Measurements from ENCODE around the gene XYLT1.

DNA sequence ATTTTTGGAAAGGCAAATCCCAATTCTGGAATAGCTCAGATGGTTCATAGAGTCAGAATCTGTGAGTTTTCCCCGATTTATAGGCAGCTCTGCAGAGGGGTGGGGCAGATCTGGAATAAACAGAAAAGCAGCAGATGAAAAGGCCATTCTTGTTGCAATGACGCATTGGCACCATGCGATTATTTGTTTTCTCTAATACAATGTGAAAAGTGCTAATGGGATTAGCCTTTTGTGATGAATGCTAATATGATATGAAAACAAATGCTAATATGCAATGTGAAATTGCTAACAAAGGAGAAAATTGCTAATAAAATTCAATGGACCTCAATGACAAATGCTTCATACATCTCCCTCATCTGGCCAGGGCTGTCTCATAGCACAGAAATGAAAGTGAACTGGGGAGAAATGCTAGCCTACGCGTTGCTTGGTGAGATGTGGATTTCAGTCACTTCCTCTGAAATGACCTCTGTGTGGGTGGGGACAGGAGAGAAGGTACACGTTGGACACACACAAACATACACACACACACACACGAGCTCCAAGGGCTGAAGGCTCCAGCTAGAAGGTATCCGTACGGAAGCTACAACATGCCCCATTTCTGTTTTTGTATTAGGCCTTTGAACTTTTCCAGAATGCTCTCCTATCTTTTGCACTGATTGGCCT lies 394.5 kb downstream of the XYLT1 start:
- TF ChIP-seq, protein P1, sequence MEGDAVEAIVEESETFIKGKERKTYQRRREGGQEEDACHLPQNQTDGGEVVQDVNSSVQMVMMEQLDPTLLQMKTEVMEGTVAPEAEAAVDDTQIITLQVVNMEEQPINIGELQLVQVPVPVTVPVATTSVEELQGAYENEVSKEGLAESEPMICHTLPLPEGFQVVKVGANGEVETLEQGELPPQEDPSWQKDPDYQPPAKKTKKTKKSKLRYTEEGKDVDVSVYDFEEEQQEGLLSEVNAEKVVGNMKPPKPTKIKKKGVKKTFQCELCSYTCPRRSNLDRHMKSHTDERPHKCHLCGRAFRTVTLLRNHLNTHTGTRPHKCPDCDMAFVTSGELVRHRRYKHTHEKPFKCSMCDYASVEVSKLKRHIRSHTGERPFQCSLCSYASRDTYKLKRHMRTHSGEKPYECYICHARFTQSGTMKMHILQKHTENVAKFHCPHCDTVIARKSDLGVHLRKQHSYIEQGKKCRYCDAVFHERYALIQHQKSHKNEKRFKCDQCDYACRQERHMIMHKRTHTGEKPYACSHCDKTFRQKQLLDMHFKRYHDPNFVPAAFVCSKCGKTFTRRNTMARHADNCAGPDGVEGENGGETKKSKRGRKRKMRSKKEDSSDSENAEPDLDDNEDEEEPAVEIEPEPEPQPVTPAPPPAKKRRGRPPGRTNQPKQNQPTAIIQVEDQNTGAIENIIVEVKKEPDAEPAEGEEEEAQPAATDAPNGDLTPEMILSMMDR (IDR thresholded peaks at IDR 0.05; ENCODE audit: poor library complexity, severe bottlenecking), result no peak
- TF ChIP-seq SMC3 (conservative IDR thresholded peaks at IDR 0.05; ENCODE audit: poor library complexity), result no peak
- no peak for TF ChIP-seq POLR2AphosphoS5 (IDR thresholded peaks at IDR 0.05)
- TF ChIP-seq TAF1 (IDR thresholded peaks at IDR 0.05; ENCODE audit: low read depth), result no peak
- TF ChIP-seq RAD21 (conservative IDR thresholded peaks at IDR 0.05), result no peak
- no peak for TF ChIP-seq EZH2 (IDR thresholded peaks at IDR 0.05; ENCODE audit: borderline replicate concordance, insufficient read depth, low read length, poor library complexity, severe bottlenecking)
